H1 (cell line): ENCODE measurements around the gene TMEM145. TPM values are rescaled to one million over a fixed set of nuclear protein-coding genes. Genes with fewer than 3 reads are reported as not detected.
A peak's percentile ranks its signal among the peaks of the same experiment; 100 is the strongest.

ENCODE experiments used
- CTCF ChIA-PET: fragments of 300-600 bp; sonication (Branson Sonifier 250); formaldehyde crosslinking; loops from one replicate; lab custom pipeline; 2021; ENCODE audit not compliant: partially characterized antibody; lab: Charles Lee
- POLR2A ChIA-PET: fragments of 300-600 bp; sonication (Branson Sonifier 250); formaldehyde crosslinking; loops from one replicate; lab custom pipeline; 2021; ENCODE audit warnings: inconsistent platforms; ENCODE audit not compliant: partially characterized antibody; lab: Charles Lee
- DNase-seq, 2 experiments: peaks; one replicate each; pipeline versions ENCODE4 v3.0.0 to v3.0.0-alpha.2; 2010 to 2022; ENCODE audit warnings: low spot score in 2 of 2, low read depth in 1 of 2, mixed read lengths in 1 of 2
- FAIRE-seq: peaks from 2 replicates; lab custom pipeline; 2011; peaks lifted over from hg19 to GRCh38; lab: Jason Lieb, UNC
- H2AFZ ChIP-seq: 2 replicates; pipeline ENCODE4 v1.8.1; 2012; ENCODE audit warnings: low read length, inconsistent platforms
- H2AK5ac ChIP-seq: 2 replicates; pipeline ENCODE4 v1.6.1; 2013; ENCODE audit warnings: low read depth, low read length
- H2BK120ac ChIP-seq: replicated peaks from 2 replicates; pipeline ENCODE3; 2013; ENCODE audit warnings: low read depth, low read length, inconsistent platforms
- H2BK12ac ChIP-seq: 2 replicates; pipeline ENCODE4 v1.6.1; 2013; ENCODE audit warnings: low read depth, low read length
- H2BK15ac ChIP-seq: 2 replicates; pipeline ENCODE4 v1.6.1; 2013; ENCODE audit warnings: low read length
- H2BK20ac ChIP-seq: 2 replicates; pipeline ENCODE4 v1.6.1; 2013; ENCODE audit warnings: low read length
- H2BK5ac ChIP-seq: 2 replicates; pipeline ENCODE4 v1.6.1; 2013; ENCODE audit warnings: low read depth, low read length
- H3K14ac ChIP-seq: 2 replicates; pipeline ENCODE4 v1.6.1; 2013; ENCODE audit warnings: inconsistent platforms; ENCODE audit not compliant: insufficient read length
- H3K18ac ChIP-seq: 2 replicates; pipeline ENCODE4 v1.6.1; 2013; ENCODE audit warnings: low read length; ENCODE audit errors: extremely low read depth
- H3K23ac ChIP-seq: 2 replicates; pipeline ENCODE4 v1.6.1; 2013; ENCODE audit warnings: inconsistent platforms; ENCODE audit not compliant: insufficient read length
- H3K23me2 ChIP-seq: 2 replicates; pipeline ENCODE4 v1.6.1; 2013; ENCODE audit warnings: low read depth, low read length
- H3K27ac ChIP-seq: 2 replicates; pipeline ENCODE4 v1.6.1; 2011; ENCODE audit warnings: low read depth, low read length, inconsistent platforms
- H3K27me3 ChIP-seq, 4 experiments: replicated peaks in 1 of 4; 1 replicate in 1 of 4; 2 replicates in 3 of 4; pipeline versions ENCODE4 v1.6.1 to v1.8.1; 2011 to 2013; ENCODE audit warnings: low read length in 3 of 4, mild to moderate bottlenecking in 3 of 4, inconsistent platforms in 2 of 4, mixed read lengths in 2 of 4, moderate library complexity in 1 of 4; ENCODE audit not compliant: control insufficient read depth in 3 of 4, insufficient read depth in 3 of 4; ENCODE audit errors: extremely low read depth in 1 of 4
- H3K36me3 ChIP-seq, 4 experiments: 2 replicates each; pipeline versions ENCODE4 v1.6.1 to v1.8.1; 2011 to 2013; ENCODE audit warnings: mild to moderate bottlenecking in 4 of 4, low read length in 3 of 4, moderate library complexity in 2 of 4, control low read depth in 1 of 4, inconsistent platforms in 1 of 4; ENCODE audit not compliant: insufficient read depth in 4 of 4, control insufficient read depth in 2 of 4
- H3K4ac ChIP-seq: replicated peaks from 2 replicates; pipeline ENCODE3; 2013; ENCODE audit warnings: low read length, low read depth, mixed read lengths, inconsistent platforms; ENCODE audit not compliant: insufficient read length
- H3K4me1 ChIP-seq, 4 experiments: replicated peaks in 1 of 4; 1 replicate in 1 of 4; 2 replicates in 3 of 4; pipeline versions ENCODE4 v1.6.1 to v1.8.1; 2011 to 2013; ENCODE audit warnings: low read length in 3 of 4, inconsistent platforms in 2 of 4, mixed read lengths in 1 of 4; ENCODE audit not compliant: insufficient read depth in 4 of 4, control insufficient read depth in 3 of 4
- H3K4me2 ChIP-seq, 2 experiments: 2 replicates each; pipeline versions ENCODE4 v1.6.1 to v1.8.1; 2011 to 2013; ENCODE audit warnings: low read depth in 2 of 2, low read length in 2 of 2, control low read depth in 1 of 2, inconsistent platforms in 1 of 2, mild to moderate bottlenecking in 1 of 2; ENCODE audit not compliant: insufficient read depth in 1 of 2
- H3K4me3 ChIP-seq, 4 experiments: fragments of 200-600, 300-600 bp in 1 of 4; sonication (generic), shearing (Covaris generic), sonication (Bioruptor Twin) in 1 of 4; 2 replicates each; pipeline versions ENCODE4 v1.5.1 to v1.8.1; 2011 to 2016; ENCODE audit warnings: low read length in 4 of 4, low read depth in 3 of 4, control low read depth in 2 of 4, inconsistent platforms in 2 of 4, mild to moderate bottlenecking in 2 of 4, mixed read lengths in 1 of 4, moderate library complexity in 1 of 4; ENCODE audit not compliant: insufficient read depth in 2 of 4; ENCODE audit errors: extremely low read depth in 1 of 4
- H3K56ac ChIP-seq: replicated peaks from 2 replicates; pipeline ENCODE3; 2013; ENCODE audit warnings: low read depth, mild to moderate bottlenecking, mixed read lengths, low read length, inconsistent platforms; ENCODE audit not compliant: insufficient read length
- H3K79me1 ChIP-seq: 2 replicates; pipeline ENCODE4 v1.6.1; 2013; ENCODE audit warnings: low read depth, low read length, control low read depth
- H3K79me2 ChIP-seq, 2 experiments: 2 replicates each; pipeline versions ENCODE4 v1.6.1 to v1.8.1; 2012 to 2013; ENCODE audit warnings: low read length in 2 of 2, mild to moderate bottlenecking in 2 of 2, inconsistent platforms in 1 of 2; ENCODE audit not compliant: insufficient read depth in 2 of 2, control insufficient read depth in 1 of 2
- H3K9ac ChIP-seq, 4 experiments: replicated peaks in 1 of 4; 1 replicate in 1 of 4; 2 replicates in 3 of 4; pipeline versions ENCODE4 v1.6.1 to v1.8.1; 2011 to 2013; ENCODE audit warnings: low read depth in 3 of 4, low read length in 3 of 4, control low read depth in 2 of 4, mild to moderate bottlenecking in 2 of 4, moderate library complexity in 2 of 4, inconsistent platforms in 1 of 4; ENCODE audit errors: extremely low read depth in 1 of 4
- H3K9me3 ChIP-seq, 2 experiments: 2 replicates each; pipeline versions ENCODE4 v1.6.1 to v1.8.1; 2012 to 2013; ENCODE audit warnings: mild to moderate bottlenecking in 2 of 2, moderate library complexity in 2 of 2, control low read depth in 1 of 2, inconsistent platforms in 1 of 2, low read depth in 1 of 2, low read length in 1 of 2, mixed read lengths in 1 of 2; ENCODE audit not compliant: insufficient read depth in 2 of 2
- H4K20me1 ChIP-seq, 2 experiments: replicated peaks in 1 of 2; 2 replicates each; pipeline versions ENCODE3 to v1.8.1; 2011 to 2013; ENCODE audit warnings: inconsistent platforms in 2 of 2, low read length in 2 of 2, mild to moderate bottlenecking in 1 of 2; ENCODE audit not compliant: insufficient read depth in 2 of 2, control insufficient read depth in 1 of 2
- H4K5ac ChIP-seq: 2 replicates; pipeline ENCODE4 v1.6.1; 2013; ENCODE audit warnings: low read length, low read depth, mixed read lengths, inconsistent platforms; ENCODE audit not compliant: insufficient read length
- H4K8ac ChIP-seq: 2 replicates; pipeline ENCODE4 v1.8.0; 2013; ENCODE audit warnings: mild to moderate bottlenecking, moderate library complexity, low read length, inconsistent platforms; ENCODE audit not compliant: insufficient read depth; ENCODE audit errors: extremely low read depth
- H4K91ac ChIP-seq: replicated peaks from 2 replicates; pipeline ENCODE3; 2013; ENCODE audit warnings: low read length, mixed read lengths, inconsistent platforms; ENCODE audit not compliant: insufficient read length
- CHD1 ChIP-seq: IDR thresholded peaks from 2 replicates; pipeline ENCODE4 v1.6.1; 2012; ENCODE audit warnings: low read depth, low read length, improper control_type of control experiment
- GTF2F1 ChIP-seq: IDR thresholded peaks from 2 replicates; pipeline ENCODE4 v1.6.1; 2012; ENCODE audit warnings: low read depth, low read length, improper control_type of control experiment, borderline replicate concordance
- HDAC6 ChIP-seq: IDR thresholded peaks from one replicate; pipeline ENCODE4 v1.7.1; 2012; ENCODE audit warnings: low read depth, mild to moderate bottlenecking, inconsistent platforms, low read length, moderate library complexity
- MAFK ChIP-seq: IDR thresholded peaks from 2 replicates; pipeline ENCODE4 v1.6.1; 2012; ENCODE audit warnings: low read depth, mild to moderate bottlenecking, improper control_type of control experiment, low read length
- RBBP5 ChIP-seq: IDR thresholded peaks from 2 replicates; pipeline ENCODE4 v1.7.1; 2012; ENCODE audit warnings: low read depth, mild to moderate bottlenecking, inconsistent platforms, low read length, moderate library complexity, borderline replicate concordance
- SP1 ChIP-seq: IDR thresholded peaks from 2 replicates; pipeline ENCODE4 v1.6.1; 2011; ENCODE audit warnings: low read depth, low read length
- USF2 ChIP-seq: IDR thresholded peaks from 2 replicates; pipeline ENCODE4 v1.6.1; 2011; ENCODE audit warnings: low read length, improper control_type of control experiment
- WGBS, 2 experiments: shearing (Covaris generic) in 1 of 2; methylation state at CpG; one replicate each; pipeline versions ENCODE4 v1.1.6 to v1.1.7; 2013 to 2015; ENCODE audit warnings: low lambda C conversion rate in 2 of 2, mixed read lengths in 2 of 2, inconsistent platforms in 1 of 2, low coverage in 1 of 2, missing lambda C conversion rate in 1 of 2; ENCODE audit not compliant: insufficient replicate concordance in 2 of 2, insufficient coverage in 1 of 2, insufficient read length in 1 of 2; ENCODE audit errors: extremely low coverage in 1 of 2, missing lambda C conversion rate in 1 of 2; 5-methylcytosine and 5-hydroxymethylcytosine counted together
- polyA plus RNA-seq, 7 experiments: library from polyadenylated mRNA; depleted of rRNA in 3 of 7; stranded (reverse) in 5 of 7; unstranded in 2 of 7; fragments of >200 nt in 5 of 7; fragments of 200-250 nt in 2 of 7; gene quantifications; 1 replicate in 5 of 7; 2 replicates in 1 of 7; 4 replicates in 1 of 7; pipeline versions ENCODE4 v1.2.1 to v1.2.3, GENCODE V29; 2011 to 2013; ENCODE audit warnings: missing spikeins in 2 of 7, mixed read lengths in 2 of 7
- total RNA-seq: library from RNA; stranded (reverse); fragmentation: NEBNext Ultra II Directional; extraction: Animal tissue kit (Norgen Biotek cat#: 25700); gene quantifications from 2 replicates; pipeline ENCODE4 v1.2.1, GENCODE V29; 2021

TMEM145 gene
- total and polyA plus RNA-seq, 2 of the 8 experiments (the other 6 are each of a cell fraction or from before 2014, with no cell fraction given): 2.3 to 4.7 TPM

GRCh38 chr19:42315024-42315423, 1.9 kb downstream of the TMEM145 start:
- ChIA-PET CTCF (interaction anchor here (0.7 to 2.6 kb wide), 4 partner anchors 18 to 106 kb away, joined by 3 to 8 read pairs (median 3); no protein-coding TSS in a partner anchor), POLR2A (interaction anchor here (1.1 kb wide), 1 partner anchor 9 kb away, joined by 4 read pairs; no protein-coding TSS in a partner anchor)
- no peak overlapping the region for H3K27ac ChIP-seq
- H3K79me1 ChIP-seq: no peaks in the 10 kb centered on the region
- H2BK20ac ChIP-seq: peak overlapping the region; percentile 18; the same call in 1 of the 2 replicates
- H2BK120ac ChIP-seq: no peak overlapping the region
- no peak overlapping the region for H3K56ac ChIP-seq
- H3K4me1 ChIP-seq: peaks cover 0 to 6% (median 2%) of the 10 kb centered on the region in 4 experiments; a peak in 2 of 7 replicates
- H3K4me2 ChIP-seq: no peak overlapping the region; a peak in 1 of 4 replicates
- no peak overlapping the region for H2AK5ac ChIP-seq
- no peak overlapping the region for H3K4me3 ChIP-seq
- H2BK15ac ChIP-seq: no peak overlapping the region
- no peaks in the 10 kb centered on the region for H3K9me3 ChIP-seq
- H3K36me3 ChIP-seq: no peaks in the 10 kb centered on the region
- H3K4ac ChIP-seq: no peak overlapping the region
- H4K8ac ChIP-seq: no peak overlapping the region
- no peak overlapping the region for H3K23ac ChIP-seq
- DNase-seq (no peak), FAIRE-seq (no peak)
- H2BK12ac ChIP-seq: peak overlapping the region; percentile 87; the same call in 1 of the 2 replicates
- H4K91ac ChIP-seq: no peak overlapping the region
- no peaks in the 10 kb centered on the region for H3K79me2 ChIP-seq
- no peaks in the 10 kb centered on the region for H4K20me1 ChIP-seq
- TF ChIP-seq SP1: no peak
- TF ChIP-seq CHD1: no peak
- TF ChIP-seq GTF2F1: no peak
- no peak for TF ChIP-seq RBBP5
- TF ChIP-seq MAFK: no peak
- TF ChIP-seq USF2: no peak
- no peak for TF ChIP-seq HDAC6
- no peak overlapping the region for H3K14ac ChIP-seq
- no peak overlapping the region for H3K9ac ChIP-seq
- peaks cover 6% of the 10 kb centered on the region; the same call in 1 of the 2 replicates for H3K23me2 ChIP-seq
- H3K18ac ChIP-seq: no peak overlapping the region
- H4K5ac ChIP-seq: no peak overlapping the region
- WGBS, 2 experiments: 91% methylated on average over 5 of the region's 5 CpGs; no CpG with 5 or more reads in 1 of the 2 experiments
- H2AFZ ChIP-seq: no peak overlapping the region
- peaks cover 0 to 20% (median 11%) of the 10 kb centered on the region in 4 experiments; a peak in 5 of 7 replicates for H3K27me3 ChIP-seq
- 0 out of 2 replicates have a peak overlapping the region, but pooled peaks have one; percentile 35 for H2BK5ac ChIP-seq
